DOHH2 (cell line): ENCODE results near the gene BHLHA15.
A peak's percentile ranks its signal among the peaks of the same experiment; 100 is the strongest.

Source experiments
- H3F3A ChIP-seq: fragments of 200-600 bp; sonication (generic), shearing (Covaris generic); 2 replicates; pipeline ENCODE4 v1.6.0; 2016; ENCODE audit warnings: antibody characterized with exemption, mild to moderate bottlenecking; ENCODE audit not compliant: control insufficient read depth, insufficient read depth
- H3K27ac ChIP-seq: fragments of 200-600 bp; sonication (generic); 2 replicates; pipeline ENCODE4 v1.5.1; 2014; ENCODE audit warnings: low read depth, mild to moderate bottlenecking, low read length, moderate library complexity
- H3K27me3 ChIP-seq: fragments of 200-600 bp; sonication (generic); 2 replicates; pipeline ENCODE4 v1.6.1; 2014; ENCODE audit warnings: mild to moderate bottlenecking, low read length, mixed read lengths; ENCODE audit not compliant: control insufficient read depth
- H3K36me3 ChIP-seq: fragments of 200-600 bp; sonication (generic); 2 replicates; pipeline ENCODE4 v1.6.1; 2014; ENCODE audit warnings: mild to moderate bottlenecking, low read length, moderate library complexity, mixed read lengths; ENCODE audit not compliant: control insufficient read depth
- H3K4me1 ChIP-seq: fragments of 200-600 bp; sonication (generic); 2 replicates; pipeline ENCODE4 v1.6.1; 2014; ENCODE audit warnings: mild to moderate bottlenecking, low read length, mixed read lengths; ENCODE audit not compliant: control insufficient read depth
- H3K4me2 ChIP-seq: fragments of 200-600 bp; sonication (generic); 2 replicates; pipeline ENCODE4 v1.6.0; 2014; ENCODE audit warnings: mild to moderate bottlenecking, low read length, moderate library complexity
- H3K4me3 ChIP-seq: fragments of 200-600 bp; sonication (generic); 2 replicates; pipeline ENCODE4 v1.5.1; 2014; ENCODE audit warnings: mild to moderate bottlenecking, low read length, mixed read lengths
- H3K79me2 ChIP-seq: fragments of 200-600 bp; sonication (generic); 2 replicates; pipeline ENCODE4 v1.6.1; 2014; ENCODE audit warnings: mild to moderate bottlenecking, low read length, mixed read lengths; ENCODE audit not compliant: control insufficient read depth
- H3K9me2 ChIP-seq: fragments of 200-600 bp; sonication (generic); replicated peaks from 2 replicates; pipeline ENCODE4 v1.6.1; 2014; ENCODE audit warnings: mild to moderate bottlenecking, low read length, mixed read lengths; ENCODE audit not compliant: control insufficient read depth
- H3K9me3 ChIP-seq: fragments of 200-600 bp; sonication (generic); 2 replicates; pipeline ENCODE4 v1.6.1; 2014; ENCODE audit warnings: antibody characterized with exemption, low read length, mixed read lengths; ENCODE audit not compliant: control insufficient read depth, insufficient read depth
- H4K20me1 ChIP-seq: fragments of 200-600 bp; sonication (generic); 2 replicates; pipeline ENCODE4 v1.6.0; 2014; ENCODE audit warnings: low read depth, mild to moderate bottlenecking, antibody characterized with exemption, low read length, moderate library complexity; ENCODE audit not compliant: control insufficient read depth, insufficient read depth
- CTCF ChIP-seq: fragments of 200-600 bp; sonication (generic); IDR thresholded peaks from one replicate; pipeline ENCODE4 v1.5.1; 2014; ENCODE audit warnings: antibody characterized with exemption, mild to moderate bottlenecking, low read depth, low read length; ENCODE audit not compliant: poor library complexity, severe bottlenecking
- EZH2phosphoT487 ChIP-seq: fragments of 200-600 bp; sonication (generic); IDR thresholded peaks from 2 replicates; pipeline ENCODE4 v1.6.1; 2017; ENCODE audit warnings: borderline replicate concordance, mild to moderate bottlenecking, antibody characterized with exemption, low read length, moderate library complexity, mixed read lengths

Gene BHLHA15

GRCh38 chr7:98211676-98212531, 665 bp downstream of the BHLHA15 start:
- H4K20me1 ChIP-seq = peaks cover 22% of the 10 kb centered on the region; the same call in 1 of the 2 replicates
- H3K4me1 ChIP-seq = peaks cover 5% of the 10 kb centered on the region; the same call in 1 of the 2 replicates
- no peak for TF ChIP-seq EZH2phosphoT487
- no peaks in the 10 kb centered on the region for H3K79me2 ChIP-seq
- H3K27ac ChIP-seq = no peak overlapping the region
- peak overlapping the region; percentile 38; the same call in 1 of the 2 replicates for H3K4me2 ChIP-seq
- no peaks in the 10 kb centered on the region for H3K9me3 ChIP-seq
- H3K9me2 ChIP-seq = no peaks in the 10 kb centered on the region
- peaks cover 17% of the 10 kb centered on the region for H3F3A ChIP-seq
- no peak overlapping the region; the same call in 1 of the 2 replicates for H3K4me3 ChIP-seq
- H3K36me3 ChIP-seq = no peaks in the 10 kb centered on the region
- peaks cover 18% of the 10 kb centered on the region for H3K27me3 ChIP-seq

DNA sequence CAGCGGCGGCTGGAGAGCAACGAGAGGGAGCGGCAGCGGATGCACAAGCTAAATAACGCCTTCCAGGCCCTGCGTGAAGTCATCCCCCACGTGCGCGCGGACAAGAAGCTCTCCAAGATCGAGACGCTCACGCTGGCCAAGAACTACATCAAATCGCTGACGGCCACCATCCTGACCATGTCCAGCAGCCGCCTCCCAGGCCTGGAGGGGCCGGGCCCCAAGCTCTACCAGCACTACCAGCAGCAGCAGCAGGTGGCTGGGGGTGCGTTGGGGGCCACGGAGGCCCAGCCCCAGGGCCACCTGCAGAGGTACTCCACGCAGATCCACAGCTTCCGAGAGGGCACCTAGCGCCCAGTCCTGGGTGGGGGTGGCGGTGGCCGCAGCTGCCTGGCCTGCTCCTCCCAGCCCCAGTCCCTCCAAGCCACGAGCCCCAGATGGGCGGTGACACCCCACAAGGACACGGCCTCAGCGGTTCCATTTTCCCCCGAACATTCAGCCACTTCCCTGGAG, 1.3 kb downstream of the BHLHA15 start:
- H3K4me1 ChIP-seq = peaks cover 5% of the 10 kb centered on the region; the same call in 1 of the 2 replicates
- TF ChIP-seq EZH2phosphoT487 = no peak
- TF ChIP-seq CTCF = no peak
- no peaks in the 10 kb centered on the region for H3K36me3 ChIP-seq
- no peak overlapping the region for H3K4me3 ChIP-seq
- H3K4me2 ChIP-seq = no peak overlapping the region
- H3K79me2 ChIP-seq = no peaks in the 10 kb centered on the region
- H3K27me3 ChIP-seq = peaks cover 18% of the 10 kb centered on the region
- H3K27ac ChIP-seq = no peak overlapping the region
- H3K9me3 ChIP-seq = no peaks in the 10 kb centered on the region
- no peaks in the 10 kb centered on the region for H3K9me2 ChIP-seq
- peaks cover 27% of the 10 kb centered on the region; the same call in 1 of the 2 replicates for H4K20me1 ChIP-seq
- peaks cover 17% of the 10 kb centered on the region for H3F3A ChIP-seq

GRCh38 chr7:98213296-98213887, 2.2 kb downstream of the BHLHA15 start:
- no peak overlapping the region for H3K27ac ChIP-seq
- H3K4me3 ChIP-seq = no peak overlapping the region
- H3K27me3 ChIP-seq = peaks cover 26% of the 10 kb centered on the region
- H3K9me2 ChIP-seq = no peaks in the 10 kb centered on the region
- no peaks in the 10 kb centered on the region for H3K79me2 ChIP-seq
- H4K20me1 ChIP-seq = peaks cover 27% of the 10 kb centered on the region
- no peak for TF ChIP-seq CTCF
- no peak for TF ChIP-seq EZH2phosphoT487
- H3K4me1 ChIP-seq = peaks cover 13% of the 10 kb centered on the region
- H3F3A ChIP-seq = peaks cover 12% of the 10 kb centered on the region
- H3K9me3 ChIP-seq = no peaks in the 10 kb centered on the region
- H3K4me2 ChIP-seq = no peak overlapping the region
- H3K36me3 ChIP-seq = no peaks in the 10 kb centered on the region
